Measurements from ENCODE around the gene ESR1.

DNA sequence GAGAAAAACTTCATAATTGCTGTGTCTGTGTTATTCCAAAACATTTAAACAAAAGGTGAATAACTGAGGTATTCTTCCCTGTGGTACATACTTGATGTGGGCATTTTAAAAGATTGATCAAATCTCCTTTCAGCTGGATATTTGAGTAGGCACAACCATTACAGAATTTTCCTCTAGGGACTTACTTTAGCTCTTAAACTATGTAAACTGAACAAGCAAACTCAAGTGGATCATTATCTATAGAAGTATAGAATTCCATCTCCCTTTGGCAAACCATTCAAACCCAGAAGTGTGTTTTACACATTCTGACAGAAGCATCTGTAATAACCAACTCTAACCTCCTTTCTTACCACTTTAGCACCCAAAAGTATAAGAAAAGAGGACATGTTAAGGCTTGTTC, 241.4 kb downstream of the ESR1 start:
- TF ChIP-seq, protein P1, sequence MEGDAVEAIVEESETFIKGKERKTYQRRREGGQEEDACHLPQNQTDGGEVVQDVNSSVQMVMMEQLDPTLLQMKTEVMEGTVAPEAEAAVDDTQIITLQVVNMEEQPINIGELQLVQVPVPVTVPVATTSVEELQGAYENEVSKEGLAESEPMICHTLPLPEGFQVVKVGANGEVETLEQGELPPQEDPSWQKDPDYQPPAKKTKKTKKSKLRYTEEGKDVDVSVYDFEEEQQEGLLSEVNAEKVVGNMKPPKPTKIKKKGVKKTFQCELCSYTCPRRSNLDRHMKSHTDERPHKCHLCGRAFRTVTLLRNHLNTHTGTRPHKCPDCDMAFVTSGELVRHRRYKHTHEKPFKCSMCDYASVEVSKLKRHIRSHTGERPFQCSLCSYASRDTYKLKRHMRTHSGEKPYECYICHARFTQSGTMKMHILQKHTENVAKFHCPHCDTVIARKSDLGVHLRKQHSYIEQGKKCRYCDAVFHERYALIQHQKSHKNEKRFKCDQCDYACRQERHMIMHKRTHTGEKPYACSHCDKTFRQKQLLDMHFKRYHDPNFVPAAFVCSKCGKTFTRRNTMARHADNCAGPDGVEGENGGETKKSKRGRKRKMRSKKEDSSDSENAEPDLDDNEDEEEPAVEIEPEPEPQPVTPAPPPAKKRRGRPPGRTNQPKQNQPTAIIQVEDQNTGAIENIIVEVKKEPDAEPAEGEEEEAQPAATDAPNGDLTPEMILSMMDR (IDR thresholded peaks at IDR 0.05): no peak
- no peak for TF ChIP-seq EZH2 (IDR thresholded peaks at IDR 0.05)
